GM21390 (cell line): ENCODE data around the gene ADCY2.

ENCODE experiments used
- ATAC-seq: cut with Tn5 transposase; IDR thresholded peaks from one replicate; pipeline ENCODE4 v1.9.1; 2021; ENCODE audit not compliant: unreplicated experiment

Gene ADCY2

DNA sequence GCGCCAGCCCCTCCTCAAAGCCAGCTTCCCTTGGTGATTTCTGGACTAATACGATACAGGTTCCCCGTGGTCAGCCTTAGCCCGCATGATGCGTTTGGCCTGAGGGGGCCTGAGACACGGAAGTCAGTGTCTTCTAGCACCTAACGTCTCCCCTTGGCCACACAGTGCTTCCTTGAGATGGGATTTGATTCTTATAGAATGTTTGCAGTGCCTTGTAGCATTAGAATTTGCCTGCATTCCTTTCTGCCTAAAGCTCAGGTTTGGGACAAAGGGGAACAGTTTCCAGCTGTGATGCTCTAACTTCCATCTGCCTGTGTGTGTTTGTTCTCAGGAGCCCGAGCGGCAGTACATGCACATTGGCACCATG is 420.6 kb downstream of the ADCY2 start:
- ATAC-seq: no peak

DNA sequence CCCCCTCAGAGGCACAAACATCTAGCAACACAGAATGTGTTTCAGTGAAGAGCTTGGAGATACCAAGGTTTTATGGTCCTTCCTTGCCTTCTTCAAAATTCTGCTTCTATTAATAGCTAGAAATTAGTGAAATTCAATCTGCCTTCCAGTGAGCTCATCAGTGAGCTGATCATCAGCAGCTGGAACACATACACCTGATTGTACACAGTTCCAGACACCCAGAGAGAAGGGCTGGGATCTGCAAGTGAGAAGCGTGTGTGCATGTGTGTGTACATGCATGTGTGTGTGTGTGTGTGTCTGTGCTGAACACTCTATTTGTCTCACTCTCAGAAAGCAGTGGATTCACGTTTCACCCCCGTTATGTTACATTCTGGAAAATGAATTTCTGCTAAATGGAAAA is 426.5 kb downstream of the ADCY2 start:
- no peak for ATAC-seq

DNA sequence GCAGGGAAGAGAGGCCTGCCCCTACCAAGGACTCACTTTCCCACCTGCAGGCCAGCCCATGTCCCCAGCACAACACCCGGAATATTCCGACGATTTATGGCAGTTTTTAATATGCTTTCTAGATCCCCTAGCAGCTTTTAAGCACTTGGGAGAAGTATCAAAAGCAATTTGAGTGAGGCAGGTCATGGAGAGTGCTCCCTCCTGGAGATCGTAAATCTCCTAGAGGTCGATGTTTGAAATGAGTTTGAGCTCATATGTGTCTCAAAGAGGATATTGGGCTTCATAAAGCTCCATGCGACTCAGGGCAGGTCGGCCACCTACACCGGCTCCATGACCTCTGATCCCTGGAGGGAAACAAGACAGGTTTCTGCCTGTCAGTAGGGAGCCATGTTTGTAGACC is 427.7 kb downstream of the ADCY2 start:
- ATAC-seq: no peak

DNA sequence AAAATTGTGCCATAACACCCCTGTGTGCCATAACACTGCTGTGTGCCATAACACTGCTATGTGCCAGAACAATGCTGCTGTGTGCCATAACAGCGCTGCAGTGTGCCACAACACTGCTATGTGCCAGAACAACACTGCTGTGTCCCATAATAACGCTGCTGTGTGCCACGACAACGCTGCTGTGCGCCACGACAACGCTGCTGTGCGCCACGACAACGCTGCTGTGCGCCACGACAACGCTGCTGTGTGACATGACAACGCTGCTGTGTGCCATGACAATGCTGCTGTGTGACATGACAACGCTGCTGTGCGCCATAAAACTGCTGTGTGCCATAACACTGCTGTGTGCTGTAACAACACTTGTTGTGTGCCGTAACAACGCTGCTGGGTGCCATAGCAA is 429.1 kb downstream of the ADCY2 start:
- ATAC-seq: no peak

DNA sequence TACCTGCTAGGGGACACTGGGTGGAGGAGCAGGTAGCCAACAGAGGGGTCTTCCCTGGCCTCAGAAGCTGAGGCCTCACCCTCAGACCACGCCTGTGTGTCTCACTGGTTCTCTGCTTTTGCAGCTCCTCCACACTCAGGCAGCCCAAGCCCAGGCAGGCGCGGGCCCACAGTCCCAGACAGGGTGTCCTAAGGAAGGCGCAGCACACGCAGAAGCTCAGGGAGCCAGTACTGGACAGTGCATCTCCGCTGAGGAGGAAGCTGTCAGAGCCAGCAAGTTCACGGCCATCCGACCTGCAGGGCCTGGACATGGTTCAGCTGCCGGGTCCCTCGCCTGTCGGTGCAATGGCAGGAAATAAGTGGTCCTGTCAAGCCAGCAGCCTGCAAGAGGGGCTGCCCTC is 429.7 kb downstream of the ADCY2 start:
- ATAC-seq: no peak

DNA sequence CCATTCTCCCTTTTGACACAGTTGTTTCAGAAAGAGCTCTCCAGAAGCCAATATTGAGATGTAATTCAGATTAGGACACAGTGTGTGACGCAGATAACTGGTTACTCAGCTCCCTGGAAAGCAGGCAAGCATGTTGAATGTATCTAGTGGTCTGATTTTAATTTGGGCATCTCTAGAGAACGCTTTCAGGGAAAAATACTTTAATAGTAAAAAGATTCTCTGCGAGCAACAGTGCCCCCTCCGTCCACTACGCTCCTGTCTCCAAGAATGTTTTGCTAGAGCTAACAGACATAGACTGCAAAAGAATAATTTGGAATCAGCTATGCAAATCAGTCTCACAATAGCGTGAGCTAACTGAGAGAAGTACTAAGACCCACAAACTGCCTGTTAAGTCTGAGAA is 431.7 kb downstream of the ADCY2 start:
- no peak for ATAC-seq

DNA sequence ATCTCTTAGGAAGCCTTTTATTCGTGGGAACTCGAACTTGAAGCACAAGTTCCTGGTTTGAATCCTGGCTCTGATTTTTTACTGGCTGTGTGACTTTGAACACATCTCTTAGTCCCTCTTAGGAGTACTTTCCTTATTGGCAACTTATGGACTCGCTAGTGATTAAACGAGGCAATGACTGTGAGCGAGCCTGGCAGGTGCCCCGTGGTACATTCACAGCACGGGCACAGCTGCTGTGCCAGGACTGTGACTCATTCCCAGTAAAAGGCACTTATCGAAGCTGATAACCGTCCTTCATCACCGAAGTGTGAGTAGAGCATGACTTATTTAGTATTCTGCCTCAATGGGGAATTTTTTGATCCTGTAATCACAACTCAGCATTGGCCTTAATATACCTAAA is 432.3 kb downstream of the ADCY2 start:
- ATAC-seq: no peak

DNA sequence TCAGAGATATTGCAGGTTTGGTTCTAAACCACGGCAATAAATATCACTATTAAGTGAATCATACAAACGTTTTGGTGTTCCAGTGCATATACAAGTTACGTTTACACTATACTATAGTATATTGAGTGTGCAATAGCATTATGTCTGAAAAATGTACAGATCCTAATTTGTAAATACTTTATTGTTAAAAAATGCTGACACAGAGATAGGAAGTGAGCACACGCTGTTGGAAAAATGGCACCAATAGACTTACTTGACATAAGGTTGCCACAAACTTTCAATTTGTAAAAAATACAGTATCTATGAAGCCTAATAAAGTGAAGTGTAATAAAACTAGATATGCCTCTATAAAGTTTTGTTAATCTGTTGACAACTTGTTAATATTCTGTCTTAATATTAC is 439.0 kb downstream of the ADCY2 start:
- no peak for ATAC-seq

DNA sequence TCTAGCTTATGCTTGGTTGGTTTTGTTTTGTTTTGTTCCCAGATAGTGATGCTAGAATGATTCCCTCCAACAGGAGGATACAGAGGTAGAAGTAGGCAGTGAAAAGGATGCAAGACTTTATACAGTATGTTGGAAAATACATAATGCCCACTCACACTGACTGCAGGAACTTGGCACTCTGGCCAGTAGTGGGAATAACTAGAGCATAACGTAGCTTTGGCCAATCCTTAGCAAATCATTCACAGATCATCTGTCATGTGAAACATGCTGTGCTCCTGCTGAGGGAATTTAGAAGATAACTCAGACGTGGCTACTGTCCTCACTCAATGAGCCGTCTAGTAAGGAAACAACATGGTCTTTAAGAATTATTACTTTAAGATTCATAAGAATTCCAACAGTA is 441.5 kb downstream of the ADCY2 start:
- ATAC-seq: no peak

DNA sequence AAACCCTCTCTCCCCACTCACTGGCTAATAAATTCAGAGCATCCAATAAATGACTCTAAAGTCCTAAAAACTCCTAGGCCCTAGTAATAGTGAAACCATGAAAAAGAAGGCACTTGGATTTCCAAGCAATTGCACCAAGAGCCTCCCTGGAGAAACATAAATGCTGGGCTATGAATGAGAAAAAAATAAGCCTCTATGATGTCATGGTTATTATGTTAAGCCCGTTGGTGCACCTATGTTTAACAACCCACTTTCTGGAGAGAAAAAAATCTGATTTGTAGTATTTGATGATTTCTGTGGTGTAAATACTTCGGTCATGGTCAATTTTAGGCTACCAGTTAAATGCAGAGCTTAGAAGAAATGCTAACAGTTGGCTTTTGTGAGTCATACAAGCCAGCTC is 446.6 kb downstream of the ADCY2 start:
- no peak for ATAC-seq

DNA sequence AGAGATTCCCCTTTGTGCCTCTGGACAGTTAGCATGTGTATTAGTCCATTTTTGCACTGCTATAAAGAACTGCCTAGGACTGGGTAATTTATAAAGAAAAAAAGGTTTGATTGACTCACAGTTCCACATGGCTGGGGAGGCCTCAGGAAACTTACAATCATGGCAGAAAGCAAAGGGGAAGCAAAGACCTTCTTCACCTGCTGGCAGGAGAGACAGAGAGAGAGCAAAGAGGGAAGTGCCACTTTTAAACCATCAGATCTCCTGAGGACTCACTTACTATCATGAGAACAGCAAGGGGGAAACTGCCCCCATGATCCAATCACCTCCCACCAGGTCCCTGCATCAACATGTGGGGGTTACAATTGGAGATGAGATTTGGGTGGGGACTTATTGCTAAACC is 449.0 kb downstream of the ADCY2 start:
- no peak for ATAC-seq

DNA sequence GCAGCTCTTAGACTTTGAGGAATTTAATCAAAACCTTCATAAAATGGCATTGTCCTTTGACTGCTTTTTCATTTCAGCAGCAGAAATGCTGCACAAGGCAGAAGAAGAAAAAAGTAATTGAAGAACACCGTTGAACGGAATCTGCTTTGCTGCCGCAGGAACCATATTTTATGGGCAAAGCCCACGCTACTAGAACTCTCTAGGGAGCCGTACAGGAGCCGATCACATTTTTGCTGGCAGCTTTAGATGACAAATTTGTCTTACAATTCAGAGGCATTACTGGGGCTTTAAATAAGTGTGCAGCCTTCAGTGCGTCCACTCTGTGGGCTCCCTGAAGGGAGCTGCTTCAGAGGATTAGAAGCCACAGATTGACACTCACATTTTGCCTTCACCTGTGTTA is 449.6 kb downstream of the ADCY2 start:
- no peak for ATAC-seq

DNA sequence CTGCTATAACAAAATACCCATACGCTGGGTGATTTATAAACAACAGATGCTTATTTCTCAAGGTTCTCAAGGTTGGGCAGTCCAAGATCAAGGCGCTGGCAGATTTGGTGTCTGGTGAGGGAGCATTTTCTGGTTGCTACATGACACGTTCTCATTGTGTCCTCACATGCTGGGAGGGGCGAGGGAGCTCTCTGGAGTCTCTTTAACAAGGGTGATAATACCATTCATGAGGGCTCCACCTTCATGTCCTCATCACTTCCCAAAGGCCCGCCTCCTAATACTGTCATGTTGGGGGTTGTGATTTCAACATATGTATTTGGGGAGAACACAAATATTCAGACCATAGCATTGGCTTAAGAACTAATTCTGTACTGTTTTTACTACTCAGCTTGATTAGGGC is 450.4 kb downstream of the ADCY2 start:
- no peak for ATAC-seq

DNA sequence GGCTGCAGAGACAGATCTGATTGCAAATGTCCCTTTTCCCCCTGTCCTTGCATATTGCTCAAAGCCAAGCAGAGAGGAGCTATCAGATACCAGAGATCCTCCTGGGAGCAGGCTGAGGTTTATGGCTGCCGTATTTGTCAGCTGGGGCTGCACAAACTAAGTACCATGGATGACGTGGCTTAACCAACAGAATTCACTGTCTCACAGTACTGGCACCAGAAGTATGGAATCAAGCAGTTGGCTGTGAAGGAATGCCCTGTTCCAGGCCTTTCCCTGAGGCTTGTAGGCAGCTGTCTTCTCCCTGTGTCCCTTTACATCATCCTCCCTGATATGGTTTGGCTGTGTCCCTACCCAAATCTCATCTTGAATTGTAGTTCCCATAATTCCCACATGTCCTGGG is 452.4 kb downstream of the ADCY2 start:
- no peak for ATAC-seq

DNA sequence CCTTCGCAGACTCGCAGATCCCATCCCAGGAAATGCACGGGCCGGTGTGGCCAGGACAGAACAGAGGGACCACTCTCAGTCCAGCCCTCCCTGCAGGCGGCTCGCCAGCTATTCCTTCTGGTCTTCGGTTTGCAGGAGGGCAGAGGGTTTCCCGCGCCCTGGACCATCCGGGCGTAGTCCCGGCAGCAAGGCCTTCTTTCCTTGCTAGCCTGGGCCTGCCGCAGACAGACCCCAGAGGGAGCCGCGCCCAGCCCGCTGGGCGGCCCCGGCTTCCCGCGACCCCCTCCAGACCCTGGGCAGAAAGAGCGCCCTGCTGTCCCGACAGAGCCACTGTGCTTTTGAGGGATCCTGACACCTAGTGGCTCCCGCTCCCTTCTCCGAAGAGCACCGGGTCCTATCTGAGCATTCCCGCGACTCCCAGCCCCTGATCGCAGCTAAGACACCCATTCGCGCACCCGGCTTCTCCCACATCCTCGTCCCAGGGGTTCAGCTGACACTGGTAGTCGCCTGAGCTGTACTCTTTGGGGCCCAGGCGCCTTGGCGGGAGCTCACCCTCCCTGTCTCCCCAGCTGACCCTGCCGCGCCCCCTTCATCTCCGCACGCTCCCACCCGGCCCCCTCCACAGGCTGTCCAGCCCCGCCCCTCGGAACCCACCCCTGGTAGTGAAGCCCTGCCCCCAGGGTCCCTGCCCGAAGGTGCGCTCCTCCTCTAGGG is 453.9 kb downstream of the ADCY2 start:
- ATAC-seq: no peak

DNA sequence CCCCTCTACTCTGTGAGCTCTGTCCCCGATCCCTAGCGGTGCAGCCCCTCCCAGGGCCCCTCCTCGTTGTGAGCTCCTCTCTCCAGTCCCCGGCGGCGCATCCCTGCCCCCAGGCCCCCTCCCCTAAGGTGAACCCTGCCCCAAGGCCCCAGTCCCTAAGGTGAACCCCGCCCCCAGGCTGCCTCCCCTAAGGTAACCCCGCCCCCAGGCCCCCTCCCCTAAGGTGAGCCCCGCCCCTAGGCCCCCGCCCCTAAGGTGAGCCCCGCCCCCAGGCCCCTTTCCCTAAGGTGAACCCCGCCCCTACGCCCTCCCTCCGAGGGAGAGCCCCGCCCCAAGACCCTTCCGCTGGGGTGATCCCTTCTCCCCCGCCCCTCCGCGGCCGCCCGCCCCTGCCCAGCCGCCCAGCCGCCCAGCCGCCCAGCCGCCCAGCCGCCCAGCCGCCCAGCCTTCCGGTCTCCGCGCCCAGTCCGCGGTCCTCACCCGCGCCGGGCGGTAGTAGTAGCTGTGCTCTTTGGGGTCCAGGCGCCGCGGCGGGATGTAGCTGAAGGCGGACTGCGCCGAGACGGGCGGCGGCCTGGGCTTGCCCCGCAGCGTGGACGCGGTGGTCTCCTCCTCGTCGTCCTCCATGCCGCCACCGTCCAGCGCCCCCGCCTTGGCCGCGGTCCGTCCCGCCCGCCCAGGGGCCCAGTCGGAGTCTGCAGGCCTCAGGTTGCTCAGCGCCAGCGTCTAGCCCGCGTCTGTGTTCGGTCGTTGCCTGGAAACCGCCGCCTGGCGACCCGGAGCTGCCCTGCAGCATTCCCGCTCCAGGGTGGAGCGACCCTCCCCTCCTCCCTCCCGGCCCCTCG is 454.7 kb downstream of the ADCY2 start, which contains the start of gene CFAP90:
CFAP90 (minus strand) TSS at position 739 of the 845 bp plus-strand sequence; CDS start at position 627, 112 bp downstream.
- no peak for ATAC-seq

DNA sequence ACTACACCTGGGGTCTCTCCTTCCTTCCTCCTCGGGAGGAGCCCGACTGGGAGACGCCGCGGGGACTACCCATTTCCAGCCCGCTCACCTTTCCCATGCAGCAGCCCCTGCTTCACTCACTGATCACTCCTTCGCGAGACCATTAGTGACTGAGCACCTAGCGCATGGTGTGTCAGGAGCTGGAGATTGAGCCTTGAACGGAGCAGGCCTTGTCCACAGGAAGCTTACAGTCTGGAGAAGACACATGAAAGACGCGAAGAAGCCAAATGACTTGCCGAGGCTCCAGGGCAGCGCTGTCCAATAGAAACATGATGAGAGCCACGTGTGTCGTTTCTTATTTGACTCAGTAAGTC is 455.3 kb downstream of the ADCY2 start:
- no peak for ATAC-seq

DNA sequence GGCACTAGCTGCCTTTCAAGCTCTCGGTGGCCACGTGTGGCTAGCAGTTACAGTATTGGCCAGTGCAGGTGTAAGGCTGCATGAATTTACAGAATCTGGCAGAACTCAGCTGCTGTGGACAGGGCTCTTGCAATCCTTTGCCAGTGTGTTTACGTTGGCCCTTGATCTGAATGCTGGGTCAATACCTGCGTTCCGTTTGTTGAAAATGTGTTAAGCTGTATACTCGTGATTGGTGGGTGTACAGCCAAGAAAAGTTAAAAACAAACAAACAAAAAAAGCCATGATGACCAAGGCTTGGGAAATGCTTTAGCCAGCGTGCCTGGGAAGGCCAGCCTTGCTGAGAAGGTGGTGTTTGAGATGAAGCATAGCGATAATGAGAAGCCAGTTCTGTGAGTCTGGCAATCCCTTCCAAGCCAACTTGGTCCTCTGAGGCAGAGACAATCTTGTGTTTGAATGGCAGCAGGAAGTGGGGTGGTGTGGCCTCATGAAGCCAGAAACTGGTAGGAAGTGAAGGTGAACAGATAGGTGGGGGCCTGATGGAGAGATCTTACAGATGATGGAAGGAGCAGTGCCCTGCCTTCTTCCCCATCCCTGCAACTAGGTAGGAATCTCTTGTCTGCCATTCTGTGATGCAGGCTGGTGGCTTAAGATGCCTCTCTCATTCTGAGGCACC is 455.8 kb downstream of the ADCY2 start:
- no peak for ATAC-seq

DNA sequence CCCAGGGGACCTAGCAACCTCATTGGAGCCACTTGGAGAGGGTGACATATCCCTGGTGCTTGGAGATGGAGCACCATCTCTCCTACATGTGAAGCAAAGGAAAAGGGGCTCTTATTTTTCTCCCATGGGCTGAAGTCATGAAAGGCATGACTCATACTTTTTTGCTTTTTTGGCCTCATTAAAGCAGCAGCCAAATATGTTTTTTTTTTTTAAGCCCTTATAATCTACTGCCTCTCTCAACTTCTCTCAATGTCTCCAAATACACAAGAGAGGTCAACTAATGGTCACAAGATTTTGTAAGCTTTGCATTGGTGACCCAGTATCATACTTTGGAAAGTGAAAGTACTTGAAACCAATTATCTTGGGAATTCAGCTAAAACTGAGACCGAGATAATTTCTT is 456.6 kb downstream of the ADCY2 start:
- no peak for ATAC-seq

DNA sequence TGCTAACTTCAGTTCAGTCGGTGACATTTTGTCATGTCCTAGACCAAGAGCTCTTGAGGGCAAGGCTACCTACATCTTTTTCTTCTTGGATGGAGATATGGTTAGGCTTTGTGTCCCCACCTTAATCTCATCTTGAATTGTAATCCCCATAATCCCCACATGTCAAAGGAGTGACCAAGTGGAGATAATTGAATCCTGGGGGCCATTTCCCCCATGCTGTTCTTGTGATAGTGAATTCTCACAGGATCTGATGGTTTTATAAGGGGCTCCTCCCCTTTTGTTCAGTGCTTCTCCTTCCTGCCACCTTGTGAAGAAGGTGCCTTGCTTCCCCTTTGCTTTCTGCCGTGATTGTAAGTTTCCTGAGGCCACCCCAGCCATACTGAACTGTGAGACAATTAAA is 457.1 kb downstream of the ADCY2 start:
- no peak for ATAC-seq

DNA sequence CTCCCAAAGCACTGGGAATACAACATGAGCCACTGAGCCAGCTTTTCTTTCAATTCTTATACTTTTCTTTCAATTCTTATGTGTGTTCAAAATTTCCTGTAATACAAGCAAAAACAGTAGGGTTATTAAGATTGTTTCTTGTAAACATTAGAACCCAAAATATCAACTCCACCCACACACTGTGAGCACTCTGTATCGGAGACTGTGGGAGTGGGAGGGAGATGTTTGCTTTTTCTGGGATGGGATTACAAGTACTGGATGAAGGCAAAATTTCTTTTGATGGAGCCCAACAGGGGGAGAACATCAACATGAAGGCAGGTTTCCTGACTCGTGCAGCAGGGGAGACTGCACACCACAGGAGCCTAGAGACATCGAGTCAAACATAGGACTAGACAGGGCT is 459.7 kb downstream of the ADCY2 start:
- ATAC-seq: no peak

DNA sequence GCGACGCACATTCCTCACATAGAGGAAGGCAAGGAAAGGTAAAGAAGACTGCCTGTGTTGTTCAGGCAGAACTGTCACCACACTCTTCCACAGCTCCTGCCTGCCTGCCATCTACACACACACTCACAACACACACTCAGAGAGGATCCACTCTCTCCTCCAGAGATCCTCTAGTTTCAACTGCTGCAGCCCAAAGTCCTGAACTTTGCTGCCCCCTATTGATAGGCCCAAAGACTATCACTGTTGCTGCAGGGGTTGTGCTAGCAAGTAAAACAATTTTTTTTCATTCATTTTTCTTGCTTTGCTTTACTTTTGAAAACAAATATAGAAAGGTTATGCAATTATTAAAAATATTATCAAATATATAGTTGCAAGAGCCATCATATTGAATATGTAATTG is 460.9 kb downstream of the ADCY2 start:
- no peak for ATAC-seq
